HG03280 (cell line): ENCODE data around the gene HSD3B7.
"Not testable (repeated sequence)": the region's sequence is repeated elsewhere in the genome, so short reads cannot be mapped to it uniquely, and the experiment has no call there.

Experiments used
- ATAC-seq: cut with Tn5 transposase; IDR thresholded peaks from one replicate; pipeline ENCODE4 v1.9.1; 2021; ENCODE audit warnings: mild to moderate bottlenecking, moderate library complexity; ENCODE audit not compliant: unreplicated experiment

Gene HSD3B7

GRCh38 chr16:30998852-30999761 lies 14.1 kb downstream of the HSD3B7 start:
- ATAC-seq = no peak

DNA sequence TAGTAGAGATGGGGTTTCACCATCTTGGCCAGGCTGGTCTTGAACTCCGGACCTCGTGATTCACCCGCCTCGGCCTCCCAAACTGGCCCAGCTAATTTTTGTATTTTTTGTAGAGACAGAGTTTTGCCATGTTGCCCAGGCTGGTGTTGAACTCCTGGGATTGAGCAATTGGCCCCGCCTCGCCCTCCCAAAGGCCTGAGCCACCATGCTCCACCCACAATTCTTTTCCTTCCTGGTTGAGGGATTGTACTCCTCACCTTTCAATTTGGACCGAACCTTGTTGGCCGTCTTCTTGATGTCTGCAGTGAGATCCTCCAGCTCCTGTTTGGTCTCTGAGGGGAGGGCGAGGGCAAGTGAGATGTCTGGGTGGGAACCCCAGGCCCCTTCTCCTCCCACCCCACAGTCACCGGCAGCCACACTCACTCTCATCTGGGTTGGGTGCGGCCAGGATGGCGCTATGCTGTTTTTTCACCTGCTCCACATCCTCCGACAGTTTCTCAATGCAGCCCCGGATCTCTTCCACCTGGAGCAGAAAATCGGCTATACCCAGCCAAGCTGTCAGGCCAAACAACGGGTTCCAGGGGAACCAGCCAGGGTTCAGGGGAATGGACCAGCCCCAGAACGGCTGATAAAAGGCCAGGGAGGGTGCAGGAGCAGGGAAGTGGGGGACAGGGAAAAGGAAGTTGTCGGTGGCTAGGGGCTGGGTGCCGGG lies 15.8 kb downstream of the HSD3B7 start:
- no peak for ATAC-seq

- no peak for ATAC-seq
Measured at GRCh38 chr16:31001507-31002249, 16.7 kb downstream of the HSD3B7 start.

DNA sequence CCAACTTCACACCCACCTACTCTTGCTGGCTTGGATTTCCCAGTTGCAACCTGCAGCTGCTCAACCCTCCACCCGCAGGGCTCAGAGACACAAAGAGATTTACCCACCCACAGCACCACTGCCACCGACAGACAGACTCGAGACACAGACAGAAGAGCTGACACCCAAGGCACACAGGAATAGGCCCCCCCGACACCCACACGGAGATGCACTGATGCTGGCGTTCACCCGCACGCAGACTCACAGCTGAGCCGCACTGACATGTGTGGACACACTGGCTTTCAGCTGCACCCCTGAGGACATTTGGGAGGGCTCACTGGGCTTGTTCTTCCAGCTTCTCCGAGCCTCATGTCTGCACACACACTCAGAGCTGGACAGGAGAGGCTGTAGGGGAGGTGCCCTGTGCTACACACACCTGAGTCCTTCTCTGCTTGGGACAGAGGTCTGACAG lies 17.3 kb downstream of the HSD3B7 start:
- no peak for ATAC-seq

DNA sequence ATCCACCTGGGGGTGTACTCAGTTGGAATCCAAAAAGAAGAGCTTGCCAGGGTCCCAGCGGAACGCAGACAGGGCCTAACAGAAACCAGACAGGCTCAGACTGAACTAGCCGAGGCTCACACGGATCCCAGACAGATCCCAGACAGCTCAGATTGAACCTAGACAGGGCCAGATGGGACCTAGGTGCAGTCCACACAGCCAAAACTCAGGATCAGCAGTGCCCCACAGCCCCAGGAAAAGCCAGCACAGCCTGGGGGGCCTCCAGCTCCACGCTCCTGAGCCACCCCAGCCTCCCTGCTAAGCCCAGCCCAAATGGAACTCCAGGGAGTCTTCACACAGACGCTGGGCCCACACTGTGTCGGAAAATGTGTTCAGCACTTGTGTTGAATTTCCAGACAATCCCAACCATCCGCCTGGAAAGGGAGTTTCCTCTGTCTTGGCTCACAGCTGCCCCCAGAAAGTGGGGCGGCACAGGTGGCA lies 17.9 kb downstream of the HSD3B7 start:
- ATAC-seq = no peak

DNA sequence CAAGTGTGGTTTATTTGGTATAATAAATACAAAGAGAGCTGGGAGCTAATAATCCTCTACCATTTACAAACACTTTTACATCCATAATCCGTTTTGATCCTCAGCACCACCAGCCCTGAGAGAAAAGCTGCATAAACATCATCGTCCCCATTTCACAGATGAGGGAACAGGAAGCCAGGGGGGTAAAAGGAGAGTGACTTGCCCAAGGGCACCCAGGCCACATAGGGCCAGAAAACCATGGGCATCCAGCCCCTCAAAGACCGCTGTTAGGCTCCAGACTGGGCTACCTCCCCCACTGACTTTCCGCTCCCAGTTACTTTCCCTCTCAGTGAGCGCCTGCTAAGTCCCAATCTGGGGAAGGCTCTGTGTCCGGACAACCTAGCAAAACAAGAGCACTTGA lies 18.7 kb downstream of the HSD3B7 start:
- no peak for ATAC-seq

DNA sequence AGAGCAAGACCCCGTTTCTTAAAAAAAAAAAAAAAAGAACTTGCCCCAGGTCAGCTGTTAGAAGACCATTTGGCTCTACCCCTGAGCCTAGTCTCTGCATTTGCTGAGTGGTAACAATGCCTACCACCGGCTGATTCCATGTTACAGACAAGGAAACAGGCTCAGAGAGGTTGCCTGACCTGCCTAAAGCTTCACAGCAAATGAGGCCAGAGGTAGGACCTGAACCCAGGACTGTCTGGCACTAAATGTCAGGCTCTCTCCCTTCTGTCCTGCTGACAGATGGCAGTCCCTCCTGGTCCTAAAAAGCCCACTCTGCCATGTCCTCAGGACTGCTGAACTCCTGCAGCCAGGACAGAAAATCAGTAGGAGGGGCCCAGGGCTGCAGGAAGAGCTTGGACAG lies 19.7 kb downstream of the HSD3B7 start:
- no peak for ATAC-seq

GRCh38 chr16:31005350-31006085 lies 20.5 kb downstream of the HSD3B7 start:
- ATAC-seq = no peak

DNA sequence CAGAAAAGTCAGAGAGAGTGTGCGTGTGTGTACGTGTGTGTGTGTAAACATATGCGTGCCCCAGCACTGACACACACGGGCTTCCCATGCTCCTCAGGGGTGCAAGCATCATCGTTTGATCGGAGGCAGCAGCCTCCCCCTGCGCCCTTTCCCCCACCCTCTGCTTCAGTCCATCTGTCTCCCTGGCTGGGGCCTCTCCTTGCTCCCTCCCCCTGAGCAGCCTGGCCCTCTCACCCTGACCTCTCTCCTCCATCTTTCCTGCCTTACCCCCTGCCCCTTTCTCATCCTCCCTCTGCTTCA lies 21.0 kb downstream of the HSD3B7 start:
- ATAC-seq = no peak

- no peak for ATAC-seq
Measured at GRCh38 chr16:31006589-31006988, 21.6 kb downstream of the HSD3B7 start.

GRCh38 chr16:31007684-31008083 lies 22.7 kb downstream of the HSD3B7 start:
- no peak for ATAC-seq

DNA sequence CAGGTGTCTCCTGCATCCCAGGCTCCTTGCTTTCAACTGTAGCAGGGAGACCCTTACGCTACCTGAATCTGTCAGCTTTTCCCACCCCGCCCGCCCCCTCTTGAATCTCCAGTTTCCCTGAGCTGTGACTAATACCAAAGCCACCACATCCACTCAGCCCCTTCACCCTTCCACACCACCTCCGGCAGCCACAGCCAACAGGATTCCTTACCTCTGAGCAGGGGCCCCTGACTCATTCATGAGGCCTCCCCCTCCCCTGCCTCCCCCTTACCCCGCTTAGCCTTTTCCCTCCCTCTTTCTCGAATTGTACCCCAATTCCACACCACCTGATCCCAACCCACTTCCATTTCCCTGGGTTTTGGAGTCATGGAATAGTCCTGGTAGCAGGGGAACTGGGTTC lies 23.1 kb downstream of the HSD3B7 start:
- no peak for ATAC-seq

DNA sequence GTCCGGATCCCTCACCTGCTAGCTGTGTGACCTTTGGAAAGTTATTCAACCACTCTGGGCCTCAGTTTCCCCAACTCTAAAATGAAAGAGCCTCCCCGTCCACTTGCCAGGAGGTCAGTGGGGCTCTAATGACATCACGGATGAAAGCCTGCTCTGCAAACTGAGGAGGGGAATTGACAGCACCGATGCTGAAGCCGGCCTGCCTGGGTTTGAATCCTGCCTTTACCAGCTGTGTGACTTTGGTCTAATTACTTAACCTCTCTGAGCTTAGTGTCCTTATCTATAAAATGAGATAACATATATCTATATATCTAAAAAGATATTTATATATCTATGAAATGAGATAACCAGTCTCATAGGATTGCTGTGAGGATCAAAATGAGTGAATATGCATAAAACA lies 23.5 kb downstream of the HSD3B7 start:
- no peak for ATAC-seq

DNA sequence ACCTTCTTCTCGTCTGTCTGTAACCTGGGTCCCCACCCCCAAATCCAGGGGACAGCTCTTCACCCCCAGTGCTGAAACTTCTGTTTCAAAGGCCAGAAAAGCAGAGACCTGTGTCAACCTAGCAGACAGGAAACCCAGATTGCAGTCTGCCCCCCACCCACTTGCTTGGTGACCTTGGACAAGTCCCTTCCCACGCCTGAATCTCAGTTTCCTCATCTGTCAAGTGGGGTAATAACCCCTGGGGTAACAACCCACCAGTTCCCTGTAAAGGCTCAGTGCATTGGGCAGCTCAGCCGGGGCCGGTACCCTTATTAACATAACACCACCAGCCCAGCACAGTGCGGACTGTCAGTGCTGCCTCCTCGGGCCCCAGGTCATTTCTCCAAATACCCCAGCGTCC lies 24.1 kb downstream of the HSD3B7 start:
- no peak for ATAC-seq

DNA sequence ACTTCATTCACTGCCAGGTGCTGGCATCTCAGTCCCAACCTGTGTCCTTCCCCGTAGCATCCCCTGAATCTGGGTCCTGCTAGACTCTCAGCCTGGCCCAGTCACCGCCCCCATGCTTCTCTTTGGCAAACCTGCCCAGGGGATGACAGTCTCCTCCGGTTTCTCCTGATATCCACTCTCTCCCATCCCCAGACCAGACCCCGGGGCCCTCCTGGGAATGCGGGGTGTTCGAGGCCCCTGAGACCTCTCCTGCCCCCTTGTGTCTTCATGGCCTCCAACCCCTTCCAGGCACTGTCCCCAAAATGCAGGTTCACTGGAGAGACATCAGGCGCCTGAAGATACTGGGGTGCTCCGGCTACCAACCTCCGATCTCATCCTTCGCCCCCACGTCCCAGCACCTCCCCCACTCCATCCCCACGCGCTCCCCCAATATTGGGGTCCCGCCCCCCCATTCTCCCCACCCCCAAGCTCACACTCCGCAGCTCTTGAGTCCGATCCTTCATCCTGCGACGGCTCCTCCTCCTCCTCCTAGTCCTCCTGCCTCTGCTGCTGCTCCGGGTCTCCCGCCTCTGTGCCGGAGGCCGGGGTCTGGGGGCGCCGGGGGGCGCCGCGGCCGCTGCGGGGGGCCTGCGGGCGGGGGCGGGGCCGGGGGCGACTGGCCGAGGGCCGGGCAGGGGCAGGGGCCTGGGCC lies 25.0 kb downstream of the HSD3B7 start:
- no peak for ATAC-seq

DNA sequence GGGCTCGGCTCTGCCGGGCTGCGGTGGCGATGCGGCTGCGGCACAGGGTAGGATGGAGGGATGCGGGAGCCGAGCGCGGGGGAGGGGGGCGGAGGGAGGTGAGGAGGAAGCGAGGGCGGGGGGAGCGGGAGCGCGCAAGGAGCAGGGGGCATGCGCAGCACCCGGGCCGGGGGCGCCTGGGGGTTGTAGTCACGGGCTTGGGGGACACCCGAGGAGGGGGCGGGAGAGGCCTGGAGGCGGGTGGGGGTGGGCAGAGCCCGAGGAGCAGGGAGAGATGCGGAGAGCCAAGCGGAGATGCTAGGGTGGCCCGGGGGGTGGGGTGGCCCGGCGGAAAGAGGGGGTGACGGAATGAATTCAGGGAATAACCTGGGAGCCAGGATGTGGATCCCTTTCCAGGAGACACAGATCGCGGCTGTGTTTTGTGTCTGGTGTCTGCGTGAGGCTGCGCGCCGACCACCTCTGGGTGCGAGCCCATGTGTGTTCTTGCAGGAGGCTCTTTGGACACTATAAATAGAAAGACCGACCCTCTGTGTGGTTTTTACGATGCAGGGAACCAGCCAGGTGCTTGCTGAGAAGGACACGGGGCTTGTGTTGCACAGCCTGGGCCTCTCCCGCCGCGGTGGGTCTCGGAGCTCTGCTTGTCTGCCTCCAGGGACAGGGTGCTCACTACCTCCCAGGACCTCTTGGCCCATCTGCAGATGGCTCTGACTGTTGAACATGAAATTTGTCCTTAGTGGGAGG lies 25.7 kb downstream of the HSD3B7 start, which contains the start of gene STX1B:
Gene STX1B, minus strand, starts transcription at position 54 of the 741 bp plus-strand sequence. CDS start 242 bp downstream, outside the sequence.
- no peak for ATAC-seq

DNA sequence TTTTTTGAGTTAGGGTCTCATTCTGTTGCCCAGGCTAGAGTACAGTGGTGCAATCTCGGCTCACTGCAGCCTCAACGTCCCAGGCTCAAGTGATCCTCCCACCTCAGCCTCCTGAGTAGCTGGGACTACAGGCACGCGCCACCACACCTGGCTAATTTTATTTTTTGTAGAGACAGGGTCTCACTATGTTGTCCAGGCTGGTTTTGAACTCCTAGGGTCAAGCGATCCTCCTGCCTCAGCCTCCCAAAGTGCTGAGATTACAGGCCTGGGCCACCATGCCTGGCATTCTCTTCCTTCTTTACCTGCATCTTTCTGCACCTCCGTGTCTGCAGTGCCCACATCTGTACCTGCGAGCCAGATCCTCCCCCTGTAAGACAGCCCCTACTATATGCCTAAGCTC lies 26.8 kb downstream of the HSD3B7 start:
- not testable (repeated sequence) for ATAC-seq

DNA sequence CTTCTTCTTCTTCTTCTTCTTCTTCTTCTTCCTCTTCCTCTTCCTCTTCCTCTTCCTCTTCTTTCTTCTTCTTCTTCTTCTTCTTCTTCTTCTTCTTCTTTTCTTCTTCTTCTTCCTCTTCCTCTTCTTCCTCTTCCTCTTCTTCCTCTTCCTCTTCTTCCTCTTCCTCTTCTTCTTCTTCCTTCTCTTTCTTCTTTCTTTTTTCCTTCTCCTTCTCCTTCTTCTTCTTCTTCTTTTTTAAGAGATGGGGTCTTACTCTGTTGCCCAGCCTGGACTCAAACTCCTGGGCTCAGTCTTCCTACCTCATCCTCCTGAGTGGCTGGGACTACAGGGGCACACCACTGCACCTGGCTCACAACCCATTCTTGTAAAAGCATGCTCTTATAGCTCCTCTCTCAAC lies 28.3 kb downstream of the HSD3B7 start:
- ATAC-seq = not testable (repeated sequence)

GRCh38 chr16:31016018-31016417 lies 31.0 kb downstream of the HSD3B7 start:
- ATAC-seq = no peak
